ENCODE data around the gene GDI2.
"Not testable (repeated sequence)": the region's sequence is repeated elsewhere in the genome, so short reads cannot be mapped to it uniquely, and the experiment has no call there.

The GDI2 gene

GRCh38 chr10:5814110-5815107 lies 1.2 kb upstream of the GDI2 start:
- no peak for DNase-seq (ENCODE audit: low spot score in 2 of 2)
- ATAC-seq (ENCODE audit: low read depth) = no peak
- peaks cover 4% of the 10 kb centered on the region for H3K36me3 Mint-ChIP-seq
- H3K4me3 Mint-ChIP-seq = peak overlapping the region; percentile 100
- no peaks in the 10 kb centered on the region for H3K27me3 Mint-ChIP-seq
- H3K27ac Mint-ChIP-seq = peak overlapping the region; percentile 95
- no peaks in the 10 kb centered on the region for H3K9me3 Mint-ChIP-seq
- peaks cover 42% of the 10 kb centered on the region for H3K4me1 Mint-ChIP-seq

GRCh38 chr10:5813091-5813340 lies 218 bp downstream of the GDI2 start:
- peak; percentile 14 for ATAC-seq (ENCODE audit: low read depth)
- Mint-ChIP-seq H3K9me3 (no peaks in the 10 kb centered on the region), H3K27me3 (no peaks in the 10 kb centered on the region), H3K4me1 (peaks cover 41% of the 10 kb centered on the region), H3K36me3 (peaks cover 7% of the 10 kb centered on the region), H3K27ac (peak overlapping the region; percentile 95), H3K4me3 (peak overlapping the region; percentile 100)
- DNase-seq (ENCODE audit: low spot score in 2 of 2) = no peak

- Mint-ChIP-seq H3K9me3 (no peaks in the 10 kb centered on the region), H3K4me3 (peak overlapping the region; percentile 100), H3K27me3 (no peaks in the 10 kb centered on the region), H3K36me3 (peaks cover 7% of the 10 kb centered on the region), H3K27ac (peak overlapping the region; percentile 95), H3K4me1 (peaks cover 39% of the 10 kb centered on the region)
- ATAC-seq (ENCODE audit: low read depth) (peak; percentile 8), DNase-seq (ENCODE audit: low spot score in 2 of 2) (no peak)
Measured at GRCh38 chr10:5812283-5813090, 747 bp downstream of the GDI2 start.

GRCh38 chr10:5811387-5811821 lies 1.8 kb downstream of the GDI2 start:
- H3K27ac Mint-ChIP-seq = peak overlapping the region; percentile 55
- DNase-seq (ENCODE audit: low spot score in 2 of 2) (no peak), ATAC-seq (ENCODE audit: low read depth) (no peak)
- H3K4me3 Mint-ChIP-seq = peak overlapping the region; percentile 100
- peaks cover 7% of the 10 kb centered on the region for H3K36me3 Mint-ChIP-seq
- H3K27me3 Mint-ChIP-seq = no peaks in the 10 kb centered on the region
- no peaks in the 10 kb centered on the region for H3K9me3 Mint-ChIP-seq
- peaks cover 42% of the 10 kb centered on the region for H3K4me1 Mint-ChIP-seq

- H3K27me3 Mint-ChIP-seq = no peaks in the 10 kb centered on the region
- peaks cover 43% of the 10 kb centered on the region for H3K4me1 Mint-ChIP-seq
- no peaks in the 10 kb centered on the region for H3K9me3 Mint-ChIP-seq
- DNase-seq (ENCODE audit: low spot score in 2 of 2) (no peak), ATAC-seq (ENCODE audit: low read depth) (no peak)
- H3K4me3 Mint-ChIP-seq = peak overlapping the region; percentile 75
- peaks cover 11% of the 10 kb centered on the region for H3K36me3 Mint-ChIP-seq
- peak overlapping the region; percentile 84 for H3K27ac Mint-ChIP-seq
Measured at GRCh38 chr10:5810225-5810624, 3.0 kb downstream of the GDI2 start.

GRCh38 chr10:5809527-5810154 lies 3.6 kb downstream of the GDI2 start:
- ATAC-seq (ENCODE audit: low read depth) (no peak), DNase-seq (ENCODE audit: low spot score in 2 of 2) (no peak)
- Mint-ChIP-seq H3K36me3 (peaks cover 10% of the 10 kb centered on the region), H3K27me3 (no peaks in the 10 kb centered on the region), H3K4me3 (peak overlapping the region; percentile 70), H3K9me3 (no peaks in the 10 kb centered on the region), H3K27ac (peak overlapping the region; percentile 84), H3K4me1 (peaks cover 38% of the 10 kb centered on the region)

- not testable (repeated sequence) for ATAC-seq (ENCODE audit: low read depth)
- peak overlapping the region; percentile 70 for H3K4me3 Mint-ChIP-seq
- H3K27ac Mint-ChIP-seq = peak overlapping the region; percentile 84
Measured at GRCh38 chr10:5808783-5809392, 4.3 kb downstream of the GDI2 start.

GRCh38 chr10:5806745-5807144 lies 6.5 kb downstream of the GDI2 start:
- Mint-ChIP-seq H3K36me3 (peaks cover 10% of the 10 kb centered on the region), H3K27me3 (no peaks in the 10 kb centered on the region), H3K27ac (peak overlapping the region; percentile 84), H3K4me1 (peaks cover 45% of the 10 kb centered on the region), H3K9me3 (no peaks in the 10 kb centered on the region), H3K4me3 (no peak overlapping the region)
- DNase-seq (ENCODE audit: low spot score in 2 of 2) = no peak
- no peak for ATAC-seq (ENCODE audit: low read depth)

More at GRCh38 chr10:5808783-5809392, 4.3 kb downstream of the GDI2 start:
- H3K27me3 Mint-ChIP-seq; H3K36me3 Mint-ChIP-seq; H3K9me3 Mint-ChIP-seq; DNase-seq (ENCODE audit: low spot score in 2 of 2): not testable (repeated sequence)
- H3K4me1 Mint-ChIP-seq = peaks cover 41% of the 10 kb centered on the region

GRCh38 chr10:5805711-5806110 lies 7.5 kb downstream of the GDI2 start:
- Mint-ChIP-seq H3K9me3 (no peaks in the 10 kb centered on the region), H3K27me3 (no peaks in the 10 kb centered on the region), H3K4me1 (peaks cover 45% of the 10 kb centered on the region), H3K36me3 (peaks cover 10% of the 10 kb centered on the region), H3K4me3 (peak overlapping the region; percentile 17), H3K27ac (peak overlapping the region; percentile 68)
- DNase-seq (ENCODE audit: low spot score in 2 of 2) (no peak), ATAC-seq (ENCODE audit: low read depth) (peak; percentile 81)

GRCh38 chr10:5805260-5805659 lies 8.0 kb downstream of the GDI2 start:
- H3K4me3 Mint-ChIP-seq = no peak overlapping the region
- peaks cover 44% of the 10 kb centered on the region for H3K4me1 Mint-ChIP-seq
- H3K27ac Mint-ChIP-seq = no peak overlapping the region
- peaks cover 9% of the 10 kb centered on the region for H3K36me3 Mint-ChIP-seq
- no peak for DNase-seq (ENCODE audit: low spot score in 2 of 2)
- no peaks in the 10 kb centered on the region for H3K27me3 Mint-ChIP-seq
- ATAC-seq (ENCODE audit: low read depth) = peak; percentile 12
- H3K9me3 Mint-ChIP-seq = no peaks in the 10 kb centered on the region

- H3K27ac Mint-ChIP-seq = peak overlapping the region; percentile 46
- DNase-seq (ENCODE audit: low spot score in 2 of 2) = no peak
- H3K36me3 Mint-ChIP-seq = peaks cover 9% of the 10 kb centered on the region
- H3K4me3 Mint-ChIP-seq = no peak overlapping the region
- no peaks in the 10 kb centered on the region for H3K27me3 Mint-ChIP-seq
- H3K4me1 Mint-ChIP-seq = peaks cover 39% of the 10 kb centered on the region
- no peaks in the 10 kb centered on the region for H3K9me3 Mint-ChIP-seq
- no peak for ATAC-seq (ENCODE audit: low read depth)
Measured at GRCh38 chr10:5804386-5804785, 8.8 kb downstream of the GDI2 start.

GRCh38 chr10:5800782-5801181 lies 12.5 kb downstream of the GDI2 start:
- H3K27ac Mint-ChIP-seq = peak overlapping the region; percentile 55
- no peaks in the 10 kb centered on the region for H3K27me3 Mint-ChIP-seq
- peaks cover 19% of the 10 kb centered on the region for H3K4me1 Mint-ChIP-seq
- ATAC-seq (ENCODE audit: low read depth) (no peak), DNase-seq (ENCODE audit: low spot score in 2 of 2) (no peak)
- H3K4me3 Mint-ChIP-seq = no peak overlapping the region
- no peaks in the 10 kb centered on the region for H3K9me3 Mint-ChIP-seq
- peaks cover 17% of the 10 kb centered on the region for H3K36me3 Mint-ChIP-seq

- no peak for DNase-seq (ENCODE audit: low spot score in 2 of 2)
- H3K27me3 Mint-ChIP-seq = no peaks in the 10 kb centered on the region
- no peak overlapping the region for H3K4me3 Mint-ChIP-seq
- H3K36me3 Mint-ChIP-seq = peaks cover 22% of the 10 kb centered on the region
- H3K4me1 Mint-ChIP-seq = peaks cover 2% of the 10 kb centered on the region
- ATAC-seq (ENCODE audit: low read depth) = no peak
- no peak overlapping the region for H3K27ac Mint-ChIP-seq
- H3K9me3 Mint-ChIP-seq = no peaks in the 10 kb centered on the region
Measured at GRCh38 chr10:5794236-5794635, 19.0 kb downstream of the GDI2 start.
